ENCODE data around the gene RECQL5. TPM values are rescaled to one million over a fixed set of nuclear protein-coding genes. Genes with fewer than 3 reads are reported as not detected.

The RECQL5 gene
- total and polyA plus RNA-seq, 11 donors, result 6.0 to 15.9 (median 10.2) TPM

DNA sequence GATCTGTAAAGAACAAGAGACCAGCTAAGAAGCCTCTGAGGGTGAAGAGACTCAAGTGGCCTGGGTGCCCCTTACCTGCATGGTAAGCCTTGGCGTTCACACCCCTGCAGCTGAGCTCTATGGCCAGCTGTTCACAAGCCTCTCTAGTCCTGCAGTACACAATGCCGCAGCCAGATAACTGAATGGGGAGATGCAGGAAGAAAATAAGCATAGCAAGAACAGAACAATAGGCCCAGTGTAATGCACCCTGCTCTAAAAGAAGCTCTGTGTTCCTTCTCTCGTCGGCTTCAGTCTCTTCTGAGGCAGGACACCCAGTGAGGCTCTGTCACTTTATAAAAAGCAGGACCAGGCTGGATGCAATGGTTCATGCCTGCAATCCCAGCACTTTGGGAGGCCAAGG lies 5.4 kb downstream of the RECQL5 start:
- peaks cover 0 to 11% (median 9%) of the 10 kb centered on the region in 12 donors for H3K4me1 ChIP-seq
- H3K27me3 ChIP-seq, result no peaks in the 10 kb centered on the region
- DNase-seq (no peak), ATAC-seq (no peak)
- intact Hi-C loops (cut with DNase I), result no loop called here
- no peak overlapping the region for H3K4me3 ChIP-seq
- H3K36me3 ChIP-seq, result peaks cover 0 to 70% (median 67%) of the 10 kb centered on the region in 9 donors
- no peaks in the 10 kb centered on the region for H3K9me3 ChIP-seq
- 84 to 95% (median 93%) methylated on average over 4 of the region's 4 CpGs for WGBS, 4 donors
- no peak overlapping the region for H3K27ac ChIP-seq
- no peak for TF ChIP-seq POLR2A (IDR thresholded peaks at IDR 0.05)
- TF ChIP-seq, protein P1, sequence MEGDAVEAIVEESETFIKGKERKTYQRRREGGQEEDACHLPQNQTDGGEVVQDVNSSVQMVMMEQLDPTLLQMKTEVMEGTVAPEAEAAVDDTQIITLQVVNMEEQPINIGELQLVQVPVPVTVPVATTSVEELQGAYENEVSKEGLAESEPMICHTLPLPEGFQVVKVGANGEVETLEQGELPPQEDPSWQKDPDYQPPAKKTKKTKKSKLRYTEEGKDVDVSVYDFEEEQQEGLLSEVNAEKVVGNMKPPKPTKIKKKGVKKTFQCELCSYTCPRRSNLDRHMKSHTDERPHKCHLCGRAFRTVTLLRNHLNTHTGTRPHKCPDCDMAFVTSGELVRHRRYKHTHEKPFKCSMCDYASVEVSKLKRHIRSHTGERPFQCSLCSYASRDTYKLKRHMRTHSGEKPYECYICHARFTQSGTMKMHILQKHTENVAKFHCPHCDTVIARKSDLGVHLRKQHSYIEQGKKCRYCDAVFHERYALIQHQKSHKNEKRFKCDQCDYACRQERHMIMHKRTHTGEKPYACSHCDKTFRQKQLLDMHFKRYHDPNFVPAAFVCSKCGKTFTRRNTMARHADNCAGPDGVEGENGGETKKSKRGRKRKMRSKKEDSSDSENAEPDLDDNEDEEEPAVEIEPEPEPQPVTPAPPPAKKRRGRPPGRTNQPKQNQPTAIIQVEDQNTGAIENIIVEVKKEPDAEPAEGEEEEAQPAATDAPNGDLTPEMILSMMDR (IDR thresholded peaks at IDR 0.05), result no peak

DNA sequence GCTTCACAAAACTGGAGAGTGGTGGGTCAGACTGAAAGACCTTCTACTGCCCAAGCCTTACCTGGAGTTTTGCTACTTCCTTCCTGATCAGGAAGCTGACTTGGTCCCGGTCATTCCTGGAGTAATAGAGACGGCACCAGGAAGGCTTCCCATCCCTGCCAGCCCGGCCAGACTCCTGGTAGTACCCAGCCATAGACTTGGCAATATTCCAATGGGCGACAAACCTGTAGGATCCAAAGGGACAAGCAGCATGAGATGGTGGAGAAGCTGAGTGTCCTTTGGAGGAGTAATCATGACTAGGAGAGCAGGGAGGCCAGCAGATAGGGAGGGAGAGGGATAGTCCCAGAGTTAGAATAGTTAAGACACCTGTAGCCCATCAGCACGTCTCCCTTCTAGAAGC lies 8.7 kb downstream of the RECQL5 start:
- Histone ChIP-seq H3K9me3 (no peaks in the 10 kb centered on the region), H3K36me3 (peaks cover 0 to 87% (median 81%) of the 10 kb centered on the region in 9 donors), H3K4me3 (no peak overlapping the region), H3K4me1 (no peaks in the 10 kb centered on the region), H3K27ac (no peak overlapping the region), H3K27me3 (no peaks in the 10 kb centered on the region)
- TF ChIP-seq, protein P1 (IDR thresholded peaks at IDR 0.05), result no peak
- TF ChIP-seq POLR2A (IDR thresholded peaks at IDR 0.05), result no peak
- 77 to 85% (median 83%) methylated on average over 5 of the region's 5 CpGs for WGBS, 4 donors
- intact Hi-C loops (cut with DNase I), result no loop called here
- ATAC-seq (no peak), DNase-seq (no peak)

DNA sequence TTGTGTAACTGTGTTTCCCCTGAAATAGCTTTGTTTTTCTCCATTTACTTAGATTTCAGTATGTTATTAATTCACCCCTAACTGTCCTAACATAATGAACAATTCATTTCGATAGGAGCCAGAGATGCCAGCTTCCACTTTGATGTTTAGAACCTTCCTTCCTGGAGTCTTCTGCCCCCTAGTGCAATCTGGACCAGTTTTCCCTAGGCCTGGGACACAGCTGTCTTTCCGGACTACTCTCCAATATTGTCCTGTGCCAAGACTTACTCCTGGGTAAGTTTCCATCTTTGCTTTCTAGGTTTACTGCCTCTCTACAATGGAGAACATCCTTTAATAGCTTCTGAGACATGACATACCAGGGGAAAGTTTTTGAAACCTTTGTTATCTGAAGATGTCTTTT lies 12.8 kb downstream of the RECQL5 start:
- Histone ChIP-seq H3K4me3 (no peak overlapping the region), H3K36me3 (peaks cover 0 to 81% (median 75%) of the 10 kb centered on the region in 9 donors), H3K9me3 (no peaks in the 10 kb centered on the region), H3K4me1 (peaks cover 0 to 4% (median 0%) of the 10 kb centered on the region in 12 donors), H3K27ac (no peak overlapping the region), H3K27me3 (no peaks in the 10 kb centered on the region)
- DNase-seq (no peak), ATAC-seq (peak in 2 of 4 donors; percentile 37 to 64)
- WGBS, 4 donors, result 22 to 40% (median 33%) methylated on average over 2 of the region's 2 CpGs
- intact Hi-C loops (cut with DNase I), result loop anchor here in 1 of 10 donors (2.0 kb wide), 1 partner anchor 21 kb away; the partner anchor contains the start of gene SMIM5
- TF ChIP-seq POLR2A (IDR thresholded peaks at IDR 0.05), result no peak
- TF ChIP-seq, protein P1 (IDR thresholded peaks at IDR 0.05), result peak in 6 of 12 donors; percentile 10 to 35 (median 14)

DNA sequence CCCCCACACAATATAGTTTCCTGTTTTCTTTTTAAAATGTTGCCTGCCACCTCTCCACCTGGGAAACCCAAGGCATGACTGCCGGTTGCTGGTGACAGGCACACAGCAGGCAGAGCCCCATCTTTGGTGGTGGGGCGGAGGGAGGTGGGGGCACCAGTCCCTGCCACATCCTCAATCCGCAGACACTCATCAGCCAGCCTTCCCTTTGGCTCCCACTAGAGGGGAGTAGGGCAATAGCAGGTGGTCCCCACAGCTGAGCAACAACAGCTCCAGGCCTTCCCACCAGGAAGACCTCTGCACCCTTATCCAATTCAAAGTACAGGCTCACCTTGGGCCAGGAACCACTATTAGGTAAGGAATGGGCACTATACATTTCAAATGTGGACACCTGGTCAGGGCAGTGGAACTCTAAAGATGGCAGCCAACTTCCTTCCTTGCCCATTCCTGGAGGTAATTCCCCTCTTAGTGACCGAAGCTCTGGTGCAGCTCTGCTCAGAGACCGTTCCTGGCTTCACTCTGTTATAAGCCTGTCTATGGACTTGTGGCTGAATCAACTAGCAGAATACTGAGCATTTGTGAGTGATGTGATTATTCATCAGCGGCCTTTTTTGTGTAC lies 13.9 kb downstream of the RECQL5 start:
- DNase-seq, result no peak
- H3K36me3 ChIP-seq, result peaks cover 0 to 91% (median 70%) of the 10 kb centered on the region in 9 donors
- intact Hi-C loops (cut with DNase I), result loop anchor here in 2 of 10 donors (1.0 to 2.0 kb wide), 2 partner anchors 20 kb away; partner anchors contain the start of gene SMIM5 (in 2 of the 2)
- no peaks in the 10 kb centered on the region for H3K9me3 ChIP-seq
- H3K27me3 ChIP-seq, result no peaks in the 10 kb centered on the region
- TF ChIP-seq, protein P1 (IDR thresholded peaks at IDR 0.05), result peak; percentile 50 to 73 (median 60)
- no peak for TF ChIP-seq POLR2A (IDR thresholded peaks at IDR 0.05)
- ATAC-seq, result peak in 3 of 4 donors; percentile 66 to 79 (median 68)
- H3K4me3 ChIP-seq, result no peak overlapping the region
- no peak overlapping the region for H3K27ac ChIP-seq
- WGBS, 4 donors, result 59 to 71% (median 65%) methylated on average over 6 of the region's 6 CpGs
- H3K4me1 ChIP-seq, result peaks cover 0 to 4% (median 0%) of the 10 kb centered on the region in 12 donors
